Upper lobe of left lung (tissue), 6 donors: ENCODE results near the gene PLA2G5. TPM values are rescaled to one million over a fixed set of nuclear protein-coding genes. Genes with fewer than 3 reads are reported as not detected.

Source experiments
- ATAC-seq, 2 donors: fragments of 200-7000 bp; cut with Tn5 transposase; one replicate each; pipeline ENCODE4 v1.9.1; 2022; ENCODE audit warnings: mild to moderate bottlenecking in 2 of 2, moderate library complexity in 2 of 2; ENCODE audit not compliant: low FRiP score in 2 of 2
- DNase-seq, 2 donors: peaks; one replicate each; pipeline ENCODE4 v3.0.0-alpha.2; 2019 to 2020
- H3K27ac ChIP-seq, 4 donors: fragments of 200-600 bp; sonication (generic); one replicate each; pipeline ENCODE4 v1.5.1; 2016 to 2019
- H3K27me3 ChIP-seq, 4 donors: fragments of 200-600 bp; sonication (generic); one replicate each; pipeline ENCODE4 v1.5.1; 2017 to 2019
- H3K36me3 ChIP-seq, 4 donors: fragments of 200-600 bp; sonication (generic); one replicate each; pipeline ENCODE4 v1.5.1; 2016 to 2019
- H3K4me1 ChIP-seq, 4 donors: fragments of 200-600 bp; sonication (generic); one replicate each; pipeline ENCODE4 v1.5.1; 2018 to 2019
- H3K4me3 ChIP-seq, 4 donors: fragments of 200-600 bp; sonication (generic); one replicate each; pipeline ENCODE4 v1.5.1; 2017 to 2019; ENCODE audit warnings: mild to moderate bottlenecking in 2 of 4, moderate library complexity in 1 of 4
- H3K9me3 ChIP-seq, 4 donors: fragments of 200-600 bp; sonication (generic); one replicate each; pipeline ENCODE4 v1.5.1; 2018 to 2019
- CTCF ChIP-seq, 6 experiments: fragments of 450-650 bp in 4 of 6; fragments of 200-600 bp in 2 of 6; sonication (generic) in 2 of 6; IDR thresholded peaks; one replicate each; pipeline ENCODE4 v1.5.1; 2016 to 2019; ENCODE audit warnings: antibody characterized with exemption in 6 of 6
- EP300 ChIP-seq, 4 donors: sonication (generic); formaldehyde crosslinking; IDR thresholded peaks; one replicate each; pipeline ENCODE4 v1.5.1; 2017; ENCODE audit warnings: antibody characterized with exemption in 4 of 4, control low read depth in 2 of 4
- POLR2A ChIP-seq, 4 donors: fragments of 450-650 bp; IDR thresholded peaks; one replicate each; pipeline ENCODE4 v1.5.1; 2016 to 2017; ENCODE audit warnings: antibody characterized with exemption in 4 of 4, mild to moderate bottlenecking in 2 of 4
- POLR2AphosphoS5 ChIP-seq, 2 donors: sonication (generic); formaldehyde crosslinking; IDR thresholded peaks; one replicate each; pipeline ENCODE4 v1.5.1; 2017; ENCODE audit warnings: antibody characterized with exemption in 2 of 2
- WGBS, 2 donors: methylation state at CpG; one replicate each; pipeline ENCODE4 v1.1.5; 2017 to 2018; 5-methylcytosine and 5-hydroxymethylcytosine counted together
- total RNA-seq, 6 donors: library from RNA; depleted of rRNA in 4 of 6; stranded (reverse); fragments of >200 nt in 4 of 6; gene quantifications; one replicate each; pipeline versions ENCODE4 v1.1.0 to v1.2.1, GENCODE V29; 2016 to 2021
- donor health status: DM: no; HTN: no; CAD: no; lungs with moderate emphysema.
- donor health status: DM: no; HTN: yes; CAD: no; lungs with severe emphysema.

Gene PLA2G5
- total RNA-seq, 6 donors from 2014 or later: 1.4 to 5.1 (median 3.1) TPM; not detected in 1

DNA sequence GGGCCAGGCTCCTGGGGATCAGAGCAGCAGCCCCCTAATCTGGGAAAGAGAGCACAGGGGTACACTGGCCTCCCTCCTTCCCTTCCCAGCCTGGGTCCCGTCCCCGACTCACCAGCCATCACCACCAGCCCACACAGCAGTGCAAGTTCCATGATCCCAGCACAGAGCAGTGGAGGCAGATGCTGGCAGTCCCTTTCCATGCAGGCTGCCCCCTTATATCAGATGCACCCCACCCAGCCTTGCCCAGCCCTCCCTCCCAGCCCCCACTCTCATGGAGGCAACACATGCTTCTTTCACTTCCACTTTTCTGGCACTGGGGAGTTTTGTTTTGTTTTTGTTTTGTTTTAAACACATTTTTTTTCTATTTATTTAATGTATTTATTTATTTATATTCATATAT, 49.4 kb downstream of the PLA2G5 start, which contains the start of gene PLA2G2D:
Gene PLA2G2D (minus strand): TSS at position 190 of the 400 bp plus-strand sequence. CDS start 38 bp downstream, at position 152.
- TF ChIP-seq POLR2AphosphoS5 (IDR thresholded peaks at IDR 0.05) (no peak), EP300 (IDR thresholded peaks at IDR 0.05) (no peak), CTCF (IDR thresholded peaks at IDR 0.05) (no peak)
- H3K27me3 ChIP-seq: no peaks in the 10 kb centered on the region
- DNase-seq: no peak
- 72 to 96% methylated on average over 2 of the region's 2 CpGs for WGBS, 2 donors
- no peak within 1 kb of the TSS for H3K27ac ChIP-seq
- no peak within 1 kb of the TSS for H3K4me3 ChIP-seq
- H3K9me3 ChIP-seq: no peaks in the 10 kb centered on the region
- H3K36me3 ChIP-seq: no peaks in the 10 kb centered on the region
- no peak for ATAC-seq
- peaks cover 0 to 5% (median 1%) of the 10 kb centered on the region in 4 donors for H3K4me1 ChIP-seq

DNA sequence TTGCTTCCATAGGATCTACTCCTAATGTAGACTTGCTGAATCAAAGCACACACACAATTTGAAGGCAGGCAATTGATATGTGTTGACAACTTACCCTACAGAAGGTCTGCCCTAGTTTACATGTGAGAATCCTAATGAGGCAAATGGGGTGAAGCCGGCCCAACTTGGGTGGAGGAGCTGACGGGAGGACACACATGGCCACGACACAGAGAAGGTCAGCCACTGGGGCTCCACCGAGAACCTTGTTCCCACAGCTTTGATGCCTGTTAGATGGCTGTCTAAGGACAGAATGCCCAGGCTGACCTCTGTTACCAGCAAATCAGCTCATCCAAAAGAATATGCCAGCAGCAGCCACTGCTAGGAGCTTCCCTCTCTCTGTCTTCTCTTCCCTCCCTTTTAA, 50.8 kb downstream of the PLA2G5 start:
- TF ChIP-seq CTCF (IDR thresholded peaks at IDR 0.05): no peak
- TF ChIP-seq POLR2AphosphoS5 (IDR thresholded peaks at IDR 0.05): no peak
- TF ChIP-seq EP300 (IDR thresholded peaks at IDR 0.05): no peak
- TF ChIP-seq POLR2A (IDR thresholded peaks at IDR 0.05): no peak
- no peaks in the 10 kb centered on the region for H3K36me3 ChIP-seq
- no peak overlapping the region for H3K27ac ChIP-seq
- DNase-seq (no peak), ATAC-seq (no peak)
- no peaks in the 10 kb centered on the region for H3K27me3 ChIP-seq
- no peaks in the 10 kb centered on the region for H3K9me3 ChIP-seq
- H3K4me1 ChIP-seq: peaks cover 0 to 10% (median 8%) of the 10 kb centered on the region in 4 donors
- H3K4me3 ChIP-seq: no peak overlapping the region
- 84 to 97% methylated on average over 2 to 4 of the region's 4 CpGs for WGBS, 2 donors

DNA sequence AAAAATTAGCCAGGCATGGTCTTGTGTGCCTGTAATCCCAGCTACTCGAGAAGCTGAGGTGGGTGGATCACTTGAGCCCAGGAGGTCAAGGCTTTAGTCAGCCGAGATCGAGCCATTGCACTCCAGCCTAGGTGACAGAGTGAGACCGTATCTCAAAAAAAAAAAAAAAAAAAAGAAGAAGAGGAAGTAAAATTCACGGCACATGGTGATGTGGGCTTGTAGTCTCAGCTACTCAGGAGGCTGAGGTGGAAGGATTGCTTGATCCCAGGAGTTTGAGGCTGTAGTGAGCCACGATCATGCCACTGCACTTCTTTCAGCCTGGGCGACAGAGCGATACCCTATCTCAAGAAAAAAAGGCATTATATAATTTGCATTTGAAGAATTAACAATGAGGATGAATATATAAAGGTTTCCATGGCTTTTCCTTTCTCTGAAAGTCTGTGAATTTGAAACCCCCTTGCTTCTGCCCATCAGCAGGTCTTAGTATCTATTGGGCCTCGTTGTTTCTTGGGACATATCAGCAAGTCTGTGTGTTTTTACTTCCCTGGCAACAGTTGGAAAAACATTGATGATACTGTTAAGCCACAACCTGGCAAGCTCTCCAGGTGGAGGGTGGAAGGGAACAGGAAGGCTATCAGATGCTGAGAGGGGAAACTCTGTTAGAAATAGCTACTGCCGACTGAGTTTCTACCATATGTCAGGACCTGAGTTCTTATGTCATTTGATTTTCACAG, 53.9 kb downstream of the PLA2G5 start:
- H3K27ac ChIP-seq: no peak overlapping the region
- H3K36me3 ChIP-seq: no peaks in the 10 kb centered on the region
- ATAC-seq: no peak

DNA sequence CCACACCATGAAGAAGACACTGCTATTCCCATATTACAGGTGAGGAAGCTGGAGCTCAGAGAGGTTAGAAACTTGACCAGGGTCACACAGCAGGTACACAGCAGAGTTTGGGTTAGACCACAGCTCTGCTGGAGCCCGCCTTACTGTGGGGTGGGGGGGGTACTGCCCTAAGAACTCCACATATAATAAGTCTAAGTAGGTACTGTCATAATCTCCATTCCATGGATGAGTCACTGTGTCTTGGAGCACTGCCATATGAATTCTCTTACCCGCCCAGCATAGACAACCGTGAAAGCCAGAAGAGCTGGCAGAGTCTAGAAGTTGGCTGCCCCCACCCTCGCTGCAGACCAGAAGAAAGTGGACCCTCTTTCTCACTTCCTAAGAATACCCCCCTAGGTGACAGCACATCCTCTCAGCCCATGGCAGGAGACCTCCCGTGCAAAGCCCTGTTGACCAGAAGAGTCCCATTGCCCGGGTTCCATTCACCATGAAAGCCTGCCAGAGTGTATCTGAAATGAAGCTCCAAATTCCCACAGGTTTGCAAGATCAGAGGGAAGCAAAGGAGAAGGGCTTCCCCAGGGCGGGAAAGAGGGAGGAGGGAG, 54.6 kb downstream of the PLA2G5 start:
- no peak overlapping the region for H3K27ac ChIP-seq
- WGBS, 2 donors: 67 to 72% methylated on average over 6 to 7 of the region's 7 CpGs
- TF ChIP-seq POLR2A (IDR thresholded peaks at IDR 0.05): no peak
- TF ChIP-seq EP300 (IDR thresholded peaks at IDR 0.05): no peak
- no peak for TF ChIP-seq CTCF (IDR thresholded peaks at IDR 0.05)
- TF ChIP-seq POLR2AphosphoS5 (IDR thresholded peaks at IDR 0.05): no peak
- no peaks in the 10 kb centered on the region for H3K36me3 ChIP-seq
- H3K9me3 ChIP-seq: no peaks in the 10 kb centered on the region
- no peak overlapping the region for H3K4me3 ChIP-seq
- no peak for DNase-seq
- H3K27me3 ChIP-seq: no peaks in the 10 kb centered on the region
- peaks cover 0 to 22% (median 17%) of the 10 kb centered on the region in 4 donors for H3K4me1 ChIP-seq
- peak in 1 of 2 donors; percentile 84 for ATAC-seq

More for the DNA sequence above, 53.9 kb downstream of the PLA2G5 start:
- no peak for TF ChIP-seq POLR2AphosphoS5 (IDR thresholded peaks at IDR 0.05)
- no peak for TF ChIP-seq EP300 (IDR thresholded peaks at IDR 0.05)
- TF ChIP-seq POLR2A (IDR thresholded peaks at IDR 0.05): no peak
- TF ChIP-seq CTCF (IDR thresholded peaks at IDR 0.05): no peak
- H3K9me3 ChIP-seq: no peaks in the 10 kb centered on the region
- 65 to 71% methylated on average over 10 of the region's 10 CpGs for WGBS, 2 donors
- no peak overlapping the region for H3K4me3 ChIP-seq
- H3K27me3 ChIP-seq: no peaks in the 10 kb centered on the region
- no peak for DNase-seq
- peaks cover 0 to 22% (median 17%) of the 10 kb centered on the region in 4 donors for H3K4me1 ChIP-seq
